Transverse colon (tissue), 3 donors: ENCODE measurements around the gene LARP4B.

Experiments used
- CTCF ChIP-seq, 5 experiments: fragments of 200-600 bp in 3 of 5; fragments of 450-650 bp in 2 of 5; sonication (generic) in 3 of 5; IDR thresholded peaks; 1 replicate in 2 of 5; 2 replicates in 3 of 5; pipeline ENCODE4 v1.5.1; 2016 to 2017; ENCODE audit warnings: antibody characterized with exemption in 5 of 5, inconsistent platforms in 3 of 5, mild to moderate bottlenecking in 2 of 5, moderate library complexity in 1 of 5
- EP300 ChIP-seq: sonication (generic); formaldehyde crosslinking; IDR thresholded peaks from one replicate; pipeline ENCODE4 v1.6.1; 2017; ENCODE audit warnings: antibody characterized with exemption, low read depth
- POLR2A ChIP-seq: fragments of 450-650 bp; IDR thresholded peaks from one replicate; pipeline ENCODE4 v1.6.1; 2016; ENCODE audit warnings: antibody characterized with exemption, mild to moderate bottlenecking, moderate library complexity

GRCh38 chr10:923844-924523 is 7.5 kb downstream of the LARP4B start:
- no peak for TF ChIP-seq POLR2A
- no peak for TF ChIP-seq CTCF (IDR thresholded peaks at IDR 0.05)
- TF ChIP-seq EP300, result no peak
